Colonic mucosa (tissue), 4 donors: ENCODE data around the gene WAPL. TPM values are rescaled to one million over a fixed set of nuclear protein-coding genes. Genes with fewer than 3 reads are reported as not detected.

Experiments used
- DNase-seq: peaks from one replicate; pipeline ENCODE4 v3.0.0-alpha.2; 2020
- H3K27ac ChIP-seq: fragments of 200-600 bp; one replicate; pipeline ENCODE4 v1.8.0; 2021
- H3K27me3 ChIP-seq: fragments of 200-600 bp; one replicate; pipeline ENCODE4 v1.8.0; 2021
- H3K36me3 ChIP-seq: fragments of 200-600 bp; one replicate; pipeline ENCODE4 v1.8.0; 2021
- H3K4me1 ChIP-seq: fragments of 200-600 bp; one replicate; pipeline ENCODE4 v1.8.0; 2021; ENCODE audit warnings: mild to moderate bottlenecking
- H3K4me3 ChIP-seq: fragments of 200-600 bp; one replicate; pipeline ENCODE4 v1.8.0; 2021
- H3K9ac ChIP-seq, 2 donors: one replicate each; pipeline ENCODE4 v1.7.0; 2013; ENCODE audit warnings: control low read depth in 2 of 2, low read depth in 2 of 2, low read length in 2 of 2
- H3K9me3 ChIP-seq: fragments of 200-600 bp; one replicate; pipeline ENCODE4 v1.8.0; 2021
- intact Hi-C: fragments of 100-400 bp; cut with DNase I; formaldehyde crosslinking; loops from one replicate; pipeline ENCODE4 v1.14.1; 2022
- total RNA-seq, 2 donors: library from RNA; stranded (reverse); fragmentation: NEBNext Ultra II Directional in 1 of 2; extraction: Animal tissue kit (Norgen Biotek cat#: 25700) in 1 of 2; gene quantifications; one replicate each; pipeline ENCODE4 v1.2.1, GENCODE V29; 2021
- TF ChIP-seq, protein P1 (sequence below): fragments of 200-600 bp; IDR thresholded peaks from one replicate; pipeline ENCODE4 v1.8.0; 2022; ENCODE audit warnings: antibody characterized with exemption, mild to moderate bottlenecking
- donor health status: healthy.
- donor health status: DM: no; HTN: no; CAD: no.
- donor health status: DM: no; HTN: no; CAD: no.

WAPL gene
- total RNA-seq, 2 donors from 2014 or later: 32.7 to 33.9 TPM

DNA sequence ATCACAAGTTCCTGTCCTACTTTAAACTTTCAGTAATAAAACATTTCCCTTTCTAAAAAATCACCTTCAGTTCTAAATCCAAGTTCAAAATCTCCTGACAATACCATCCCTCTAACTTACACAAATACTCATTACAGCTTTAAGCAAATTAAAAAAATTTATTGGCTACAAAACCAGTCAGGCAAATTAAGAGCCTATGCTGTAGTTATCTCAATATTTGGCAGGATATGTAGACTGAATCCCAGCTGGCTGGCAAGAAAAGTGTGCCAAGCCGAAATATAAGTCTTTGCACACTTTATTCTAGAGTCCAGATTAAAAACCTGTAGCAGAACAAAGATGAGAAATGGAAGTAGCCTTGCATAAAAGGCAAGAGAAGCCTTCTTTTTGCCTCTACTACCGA lies 9.5 kb downstream of the WAPL start:
- Histone ChIP-seq H3K4me1 (no peaks in the 10 kb centered on the region), H3K27me3 (no peaks in the 10 kb centered on the region), H3K9me3 (no peaks in the 10 kb centered on the region), H3K9ac (no peak overlapping the region), H3K4me3 (no peak overlapping the region), H3K27ac (no peak overlapping the region), H3K36me3 (peaks cover 3% of the 10 kb centered on the region)
- TF ChIP-seq, protein P1, sequence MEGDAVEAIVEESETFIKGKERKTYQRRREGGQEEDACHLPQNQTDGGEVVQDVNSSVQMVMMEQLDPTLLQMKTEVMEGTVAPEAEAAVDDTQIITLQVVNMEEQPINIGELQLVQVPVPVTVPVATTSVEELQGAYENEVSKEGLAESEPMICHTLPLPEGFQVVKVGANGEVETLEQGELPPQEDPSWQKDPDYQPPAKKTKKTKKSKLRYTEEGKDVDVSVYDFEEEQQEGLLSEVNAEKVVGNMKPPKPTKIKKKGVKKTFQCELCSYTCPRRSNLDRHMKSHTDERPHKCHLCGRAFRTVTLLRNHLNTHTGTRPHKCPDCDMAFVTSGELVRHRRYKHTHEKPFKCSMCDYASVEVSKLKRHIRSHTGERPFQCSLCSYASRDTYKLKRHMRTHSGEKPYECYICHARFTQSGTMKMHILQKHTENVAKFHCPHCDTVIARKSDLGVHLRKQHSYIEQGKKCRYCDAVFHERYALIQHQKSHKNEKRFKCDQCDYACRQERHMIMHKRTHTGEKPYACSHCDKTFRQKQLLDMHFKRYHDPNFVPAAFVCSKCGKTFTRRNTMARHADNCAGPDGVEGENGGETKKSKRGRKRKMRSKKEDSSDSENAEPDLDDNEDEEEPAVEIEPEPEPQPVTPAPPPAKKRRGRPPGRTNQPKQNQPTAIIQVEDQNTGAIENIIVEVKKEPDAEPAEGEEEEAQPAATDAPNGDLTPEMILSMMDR: no peak
- no peak for DNase-seq
- intact Hi-C loops: no loop called here

DNA sequence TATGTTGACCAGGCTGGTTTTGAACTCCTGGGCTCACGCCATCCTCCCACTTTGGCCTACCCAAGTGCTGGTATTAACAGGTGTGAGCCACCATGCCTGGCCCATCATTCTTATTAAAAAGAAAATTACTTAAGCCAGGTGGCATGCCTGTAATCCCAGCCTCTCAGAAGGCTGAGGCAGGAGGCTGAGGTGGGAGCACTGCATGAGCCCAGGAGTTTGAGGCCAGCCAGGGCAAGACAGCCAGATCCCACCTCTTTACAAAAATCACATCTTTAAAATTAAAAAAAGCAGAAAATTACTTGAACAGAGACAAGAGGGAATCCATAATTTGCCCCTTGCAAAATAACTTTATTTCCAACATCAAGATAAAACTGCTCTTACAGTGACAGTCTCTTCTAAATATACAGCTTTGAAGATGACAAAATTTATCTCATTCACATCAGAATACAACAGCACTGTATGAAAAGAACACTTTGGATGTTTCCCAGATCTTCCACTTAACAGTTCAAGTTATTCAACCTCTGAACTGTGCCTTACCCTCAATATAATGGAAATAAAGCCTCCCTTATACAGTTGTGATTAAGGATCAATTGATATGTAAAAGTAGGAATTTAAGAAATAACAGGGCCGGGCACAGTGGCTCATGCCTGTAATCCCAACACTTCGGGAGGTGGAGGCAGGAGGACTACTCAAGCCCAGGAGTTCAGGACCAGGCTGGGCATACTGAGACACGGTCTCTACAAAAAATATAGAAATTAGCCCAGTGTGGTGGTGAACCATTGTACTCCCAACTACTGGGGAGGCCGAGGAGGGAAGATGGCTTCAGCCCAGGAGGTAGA lies 10.3 kb downstream of the WAPL start:
- Histone ChIP-seq H3K27me3 (no peaks in the 10 kb centered on the region), H3K36me3 (peaks cover 3% of the 10 kb centered on the region), H3K27ac (no peak overlapping the region), H3K4me1 (no peaks in the 10 kb centered on the region), H3K9ac (no peak overlapping the region), H3K4me3 (no peak overlapping the region), H3K9me3 (no peaks in the 10 kb centered on the region)
- TF ChIP-seq, protein P1: no peak
- no peak for DNase-seq
- intact Hi-C loops: no loop called here

DNA sequence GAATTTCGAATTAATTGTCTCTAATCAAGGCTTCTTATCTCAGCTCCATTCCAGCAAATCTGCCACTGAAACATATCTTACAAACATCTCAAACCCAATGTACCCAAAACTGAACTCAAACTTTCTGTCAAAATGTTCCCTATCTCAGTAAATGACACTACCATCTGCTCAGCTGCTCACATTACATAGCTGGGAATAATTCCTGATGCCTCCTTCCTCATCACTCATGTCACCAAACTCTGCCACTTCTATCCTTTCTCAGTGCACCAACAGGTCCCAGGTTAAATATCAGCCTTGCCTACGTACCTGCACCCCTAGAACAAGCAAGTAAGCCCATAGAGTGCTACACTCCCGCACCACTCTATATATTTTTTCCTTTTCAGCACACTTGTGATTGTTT lies 12.4 kb downstream of the WAPL start:
- no peak overlapping the region for H3K4me3 ChIP-seq
- DNase-seq: no peak
- H3K4me1 ChIP-seq: no peaks in the 10 kb centered on the region
- intact Hi-C loops: no loop called here
- H3K27me3 ChIP-seq: no peaks in the 10 kb centered on the region
- no peak overlapping the region for H3K9ac ChIP-seq
- no peaks in the 10 kb centered on the region for H3K9me3 ChIP-seq
- TF ChIP-seq, protein P1: no peak
- H3K27ac ChIP-seq: no peak overlapping the region
- no peaks in the 10 kb centered on the region for H3K36me3 ChIP-seq

DNA sequence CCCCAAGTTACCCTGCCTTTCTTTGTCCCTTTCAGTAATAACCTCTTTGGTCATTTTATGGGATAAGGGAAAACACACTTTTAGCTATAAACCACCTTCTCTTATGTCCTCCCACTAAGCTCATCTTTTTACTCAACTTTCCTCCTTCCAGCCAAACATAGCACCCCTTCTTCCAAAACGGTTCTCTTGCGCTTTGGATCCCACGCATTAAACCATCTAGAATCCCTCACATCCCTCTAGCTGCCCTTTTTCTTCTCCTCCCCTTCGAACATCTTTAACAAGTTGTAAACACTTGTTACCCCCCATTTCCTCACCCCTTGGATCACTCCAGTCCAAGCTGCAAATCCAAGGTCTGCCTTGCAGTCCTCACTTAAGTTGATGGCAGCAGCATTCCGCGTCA lies 13.4 kb downstream of the WAPL start:
- TF ChIP-seq, protein P1: no peak
- intact Hi-C loops: no loop called here

DNA sequence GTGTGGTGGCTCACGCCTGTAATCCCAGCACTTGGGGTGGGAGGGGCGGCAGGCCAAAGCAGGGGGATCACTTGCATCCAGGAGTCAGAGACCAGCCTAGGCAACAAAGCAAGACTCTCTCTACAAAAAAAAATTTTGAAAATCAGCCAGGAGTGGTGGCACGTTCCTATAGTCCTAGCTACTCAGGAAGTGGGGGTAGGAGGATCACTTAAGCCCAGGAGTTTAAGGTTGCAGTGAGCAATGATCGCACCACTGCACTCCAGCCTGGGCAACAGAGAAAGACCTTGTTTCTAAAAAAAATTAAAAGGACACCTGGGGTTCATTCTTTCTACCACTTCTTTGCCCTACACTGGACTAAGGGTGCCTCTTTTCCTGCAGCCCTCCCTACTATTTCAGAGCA lies 15.1 kb downstream of the WAPL start:
- Histone ChIP-seq H3K27ac (no peak overlapping the region), H3K4me1 (no peaks in the 10 kb centered on the region), H3K9ac (no peak overlapping the region), H3K36me3 (no peaks in the 10 kb centered on the region), H3K4me3 (no peak overlapping the region), H3K27me3 (no peaks in the 10 kb centered on the region), H3K9me3 (no peaks in the 10 kb centered on the region)
- intact Hi-C loops: no loop called here
- TF ChIP-seq, protein P1: no peak
- DNase-seq: no peak

More for the DNA sequence above, 13.4 kb downstream of the WAPL start:
- no peaks in the 10 kb centered on the region for H3K27me3 ChIP-seq
- no peaks in the 10 kb centered on the region for H3K4me1 ChIP-seq
- H3K36me3 ChIP-seq: no peaks in the 10 kb centered on the region
- no peak overlapping the region for H3K4me3 ChIP-seq
- no peak overlapping the region for H3K9ac ChIP-seq
- no peak for DNase-seq
- H3K9me3 ChIP-seq: no peaks in the 10 kb centered on the region
- H3K27ac ChIP-seq: no peak overlapping the region
